GM12891 (cell line): ENCODE data around the gene KRTAP1-4.

Experiments used
- POLR2A ChIP-seq: IDR thresholded peaks from 2 replicates; pipeline ENCODE4 v1.6.1; 2011; ENCODE audit warnings: low read depth, low read length, control low read depth
- POLR2AphosphoS5 ChIP-seq: IDR thresholded peaks from 2 replicates; pipeline ENCODE4 v1.6.1; 2011; ENCODE audit warnings: low read depth, low read length, control low read depth

DNA sequence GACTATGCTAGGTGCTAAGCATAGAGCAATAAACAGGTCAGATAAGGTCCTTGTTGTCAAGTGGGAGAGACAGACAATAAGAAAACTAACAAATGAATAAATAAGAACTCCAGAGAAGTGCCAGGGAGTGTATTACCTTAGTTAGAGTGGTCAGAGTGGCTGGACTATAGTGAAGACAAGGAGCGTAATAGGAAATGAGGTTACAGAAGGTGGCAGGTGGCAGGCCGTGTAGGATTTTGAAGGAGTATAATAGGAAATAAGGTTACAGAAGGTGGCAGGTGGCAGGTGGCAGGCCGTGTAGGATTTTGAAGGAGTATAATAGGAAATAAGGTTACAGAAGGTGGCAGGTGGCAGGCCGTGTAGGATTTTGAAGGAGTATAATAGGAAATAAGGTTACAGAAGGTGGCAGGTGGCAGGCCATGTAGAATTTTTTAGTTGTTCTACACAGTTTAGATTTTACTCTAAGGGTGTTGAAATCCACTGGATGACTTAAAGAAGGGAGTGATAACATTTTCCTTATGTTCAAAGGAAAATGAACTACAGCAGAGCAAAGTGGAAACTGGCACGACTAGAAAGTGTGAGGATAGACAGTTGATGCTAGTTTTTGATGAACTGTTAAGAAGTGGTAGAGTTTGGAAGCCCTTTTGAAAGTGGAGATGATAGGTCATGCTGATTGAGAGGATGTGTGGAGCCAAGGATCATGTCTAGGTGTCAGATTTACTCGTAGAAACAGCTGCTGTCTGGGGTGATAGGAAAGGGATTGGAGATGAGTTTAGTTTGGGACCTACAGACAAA lies 17.5 kb downstream of the KRTAP1-4 start:
- no peak for TF ChIP-seq POLR2AphosphoS5
- TF ChIP-seq POLR2A, result no peak
